ENCODE measurements around the gene ACSL6.

The ACSL6 gene

GRCh38 chr5:132010989-132011621, 353 bp downstream of the ACSL6 start:
- DNase-seq (ENCODE audit: low read depth): no peak
- no peak for TF ChIP-seq CTCF (IDR thresholded peaks at IDR 0.05; ENCODE audit: control insufficient read depth, insufficient read depth, low read depth, low read length, missing control alignments)
- H3K4me3 ChIP-seq (ENCODE audit: control insufficient read depth, low read depth, low read length): peak overlapping the region; percentile 15

GRCh38 chr5:132010645-132010988, 841 bp downstream of the ACSL6 start:
- H3K4me3 ChIP-seq (ENCODE audit: control insufficient read depth, low read depth, low read length): no peak overlapping the region
- DNase-seq (ENCODE audit: low read depth): no peak
- TF ChIP-seq CTCF (IDR thresholded peaks at IDR 0.05; ENCODE audit: control insufficient read depth, insufficient read depth, low read depth, low read length, missing control alignments): no peak

- TF ChIP-seq CTCF (IDR thresholded peaks at IDR 0.05; ENCODE audit: control insufficient read depth, insufficient read depth, low read depth, low read length, missing control alignments): no peak
- no peak overlapping the region for H3K4me3 ChIP-seq (ENCODE audit: control insufficient read depth, low read depth, low read length)
- DNase-seq (ENCODE audit: low read depth): no peak
These were observed 1.6 kb downstream of the ACSL6 start for GRCh38 chr5:132009706-132010405.

GRCh38 chr5:132008961-132009680, 2.3 kb downstream of the ACSL6 start:
- TF ChIP-seq CTCF (IDR thresholded peaks at IDR 0.05; ENCODE audit: control insufficient read depth, insufficient read depth, low read depth, low read length, missing control alignments): no peak
- no peak overlapping the region for H3K4me3 ChIP-seq (ENCODE audit: control insufficient read depth, low read depth, low read length)
- DNase-seq (ENCODE audit: low read depth): no peak

- no peak overlapping the region for H3K4me3 ChIP-seq (ENCODE audit: control insufficient read depth, low read depth, low read length)
- no peak for TF ChIP-seq CTCF (IDR thresholded peaks at IDR 0.05; ENCODE audit: control insufficient read depth, insufficient read depth, low read depth, low read length, missing control alignments)
- DNase-seq (ENCODE audit: low read depth): no peak
These were observed 3.3 kb downstream of the ACSL6 start for GRCh38 chr5:132008163-132008473.

- H3K4me3 ChIP-seq (ENCODE audit: control insufficient read depth, low read depth, low read length): no peak overlapping the region
- TF ChIP-seq CTCF (IDR thresholded peaks at IDR 0.05; ENCODE audit: control insufficient read depth, insufficient read depth, low read depth, low read length, missing control alignments): peak; percentile 75
- peak; percentile 52 for DNase-seq (ENCODE audit: low read depth)
These were observed 3.9 kb downstream of the ACSL6 start for GRCh38 chr5:132007399-132008162.
